Measurements from ENCODE around the gene LYSMD3.

- TF ChIP-seq, protein P1, sequence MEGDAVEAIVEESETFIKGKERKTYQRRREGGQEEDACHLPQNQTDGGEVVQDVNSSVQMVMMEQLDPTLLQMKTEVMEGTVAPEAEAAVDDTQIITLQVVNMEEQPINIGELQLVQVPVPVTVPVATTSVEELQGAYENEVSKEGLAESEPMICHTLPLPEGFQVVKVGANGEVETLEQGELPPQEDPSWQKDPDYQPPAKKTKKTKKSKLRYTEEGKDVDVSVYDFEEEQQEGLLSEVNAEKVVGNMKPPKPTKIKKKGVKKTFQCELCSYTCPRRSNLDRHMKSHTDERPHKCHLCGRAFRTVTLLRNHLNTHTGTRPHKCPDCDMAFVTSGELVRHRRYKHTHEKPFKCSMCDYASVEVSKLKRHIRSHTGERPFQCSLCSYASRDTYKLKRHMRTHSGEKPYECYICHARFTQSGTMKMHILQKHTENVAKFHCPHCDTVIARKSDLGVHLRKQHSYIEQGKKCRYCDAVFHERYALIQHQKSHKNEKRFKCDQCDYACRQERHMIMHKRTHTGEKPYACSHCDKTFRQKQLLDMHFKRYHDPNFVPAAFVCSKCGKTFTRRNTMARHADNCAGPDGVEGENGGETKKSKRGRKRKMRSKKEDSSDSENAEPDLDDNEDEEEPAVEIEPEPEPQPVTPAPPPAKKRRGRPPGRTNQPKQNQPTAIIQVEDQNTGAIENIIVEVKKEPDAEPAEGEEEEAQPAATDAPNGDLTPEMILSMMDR (conservative IDR thresholded peaks at IDR 0.05; ENCODE audit: low read depth, low read length) = no peak
- TF ChIP-seq EZH2 (IDR thresholded peaks at IDR 0.05; ENCODE audit: borderline replicate concordance, low read depth, low read length, poor library complexity, severe bottlenecking) = no peak
These were observed 51.7 kb downstream of the LYSMD3 start for GRCh38 chr5:90477621-90478215.
